Trophoblast cell (in vitro differentiated cells and primary cell): ENCODE data around the gene GLTP.
A peak's percentile ranks its signal among the peaks of the same experiment; 100 is the strongest.

Experiments used
- DNase-seq, 2 donors: peaks; one replicate each; pipeline ENCODE4 v3.0.0-alpha.2; 2016
- H2AFZ ChIP-seq: 2 replicates; pipeline ENCODE4 v1.6.1; 2013; ENCODE audit warnings: low read length, moderate library complexity, mild to moderate bottlenecking; ENCODE audit not compliant: insufficient read depth, poor library complexity
- H2AK5ac ChIP-seq: 2 replicates; pipeline ENCODE4 v1.6.1; 2013; ENCODE audit warnings: mild to moderate bottlenecking, low read length
- H2BK120ac ChIP-seq: 2 replicates; pipeline ENCODE4 v1.6.1; 2013; ENCODE audit warnings: low read length, mild to moderate bottlenecking, moderate library complexity; ENCODE audit not compliant: insufficient read depth, poor library complexity
- H2BK12ac ChIP-seq: 2 replicates; pipeline ENCODE4 v1.6.1; 2013; ENCODE audit warnings: mild to moderate bottlenecking, low read length, moderate library complexity
- H2BK5ac ChIP-seq: 2 replicates; pipeline ENCODE4 v1.6.1; 2013; ENCODE audit warnings: low read length, low read depth, moderate library complexity, mild to moderate bottlenecking; ENCODE audit not compliant: poor library complexity
- H3K14ac ChIP-seq: 2 replicates; pipeline ENCODE4 v1.6.1; 2013; ENCODE audit warnings: mild to moderate bottlenecking, low read length
- H3K18ac ChIP-seq: 2 replicates; pipeline ENCODE4 v1.6.1; 2013; ENCODE audit warnings: mild to moderate bottlenecking, low read length
- H3K23ac ChIP-seq: 2 replicates; pipeline ENCODE4 v1.6.1; 2013; ENCODE audit warnings: low read length
- H3K27ac ChIP-seq: 2 replicates; pipeline ENCODE4 v1.5.1; 2013; ENCODE audit warnings: low read depth, mild to moderate bottlenecking, inconsistent platforms, low read length, moderate library complexity
- H3K27me3 ChIP-seq: 2 replicates; pipeline ENCODE4 v1.6.1; 2013; ENCODE audit warnings: inconsistent platforms, mild to moderate bottlenecking, low read length, moderate library complexity; ENCODE audit not compliant: insufficient read depth
- H3K36me3 ChIP-seq, 2 experiments: 1 replicate in 1 of 2; 2 replicates in 1 of 2; pipeline ENCODE4 v1.6.1; 2013; ENCODE audit warnings: low read length in 2 of 2, mild to moderate bottlenecking in 2 of 2, moderate library complexity in 1 of 2; ENCODE audit not compliant: insufficient read depth in 2 of 2, control insufficient read depth in 1 of 2
- H3K4ac ChIP-seq: 2 replicates; pipeline ENCODE4 v1.6.1; 2013; ENCODE audit warnings: low read depth, mild to moderate bottlenecking, low read length, moderate library complexity
- H3K4me1 ChIP-seq, 2 experiments: 1 replicate in 1 of 2; 2 replicates in 1 of 2; pipeline ENCODE4 v1.6.1; 2013; ENCODE audit warnings: low read length in 2 of 2, mild to moderate bottlenecking in 2 of 2, moderate library complexity in 1 of 2; ENCODE audit not compliant: insufficient read depth in 2 of 2, control insufficient read depth in 1 of 2
- H3K4me2 ChIP-seq: 2 replicates; pipeline ENCODE4 v1.6.1; 2013; ENCODE audit warnings: inconsistent platforms, mild to moderate bottlenecking, low read length, moderate library complexity
- H3K4me3 ChIP-seq: 2 replicates; pipeline ENCODE4 v1.5.1; 2013; ENCODE audit warnings: mild to moderate bottlenecking, low read depth, low read length, inconsistent platforms
- H3K79me1 ChIP-seq: one replicate; pipeline ENCODE4 v1.6.1; 2013; ENCODE audit warnings: low read length
- H3K79me2 ChIP-seq: 2 replicates; pipeline ENCODE4 v1.6.1; 2013; ENCODE audit warnings: low read length, mild to moderate bottlenecking; ENCODE audit not compliant: control insufficient read depth, insufficient read depth, poor library complexity
- H3K9ac ChIP-seq: 2 replicates; pipeline ENCODE4 v1.6.1; 2013; ENCODE audit warnings: mild to moderate bottlenecking, low read length
- H3K9me3 ChIP-seq: 2 replicates; pipeline ENCODE4 v1.6.1; 2013; ENCODE audit warnings: low read depth, mild to moderate bottlenecking, control low read depth, inconsistent platforms, low read length; ENCODE audit not compliant: insufficient read depth
- H4K12ac ChIP-seq: 2 replicates; pipeline ENCODE4 v1.6.1; 2013; ENCODE audit warnings: low read depth, mild to moderate bottlenecking, low read length, moderate library complexity
- H4K8ac ChIP-seq: 2 replicates; pipeline ENCODE4 v1.6.1; 2013; ENCODE audit warnings: low read depth, mild to moderate bottlenecking, low read length, moderate library complexity
- H4K91ac ChIP-seq: one replicate; pipeline ENCODE4 v1.6.1; 2013; ENCODE audit warnings: low read depth, mild to moderate bottlenecking, low read length, moderate library complexity
- WGBS: extraction: QIAGEN DNeasy Blood & Tissue Kit; methylation state at CpG from one replicate; pipeline ENCODE4 v1.1.7; 2013; ENCODE audit warnings: missing lambda C conversion rate; ENCODE audit not compliant: insufficient read length, insufficient coverage; ENCODE audit errors: extremely low coverage; 5-methylcytosine and 5-hydroxymethylcytosine counted together

The GLTP gene

DNA sequence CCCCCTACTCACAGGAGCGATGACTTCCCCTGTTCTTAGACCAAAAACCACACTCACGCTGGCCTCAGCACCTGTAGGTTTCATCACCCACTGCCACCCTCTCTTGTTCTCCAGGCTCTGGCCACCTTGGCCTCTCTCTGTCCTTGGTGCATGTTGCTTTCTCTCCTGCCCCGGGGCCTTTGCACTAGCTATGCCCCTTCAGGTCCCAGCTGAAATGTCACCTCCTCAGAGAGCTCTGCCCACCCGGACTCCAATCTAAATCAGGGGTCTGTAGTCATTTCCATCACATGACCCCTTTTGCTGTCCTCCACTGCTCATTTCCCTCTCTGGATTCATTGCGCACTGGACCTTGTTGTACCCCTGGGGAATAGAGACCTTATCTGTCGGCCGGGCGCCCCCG is 39.0 kb downstream of the GLTP start:
- no peak overlapping the region for H4K8ac ChIP-seq
- no peak overlapping the region for H3K27ac ChIP-seq
- H3K36me3 ChIP-seq = no peaks in the 10 kb centered on the region
- no peak overlapping the region for H2BK12ac ChIP-seq
- no peaks in the 10 kb centered on the region for H3K79me2 ChIP-seq
- no peaks in the 10 kb centered on the region for H3K9me3 ChIP-seq
- no peak overlapping the region for H3K18ac ChIP-seq
- H3K14ac ChIP-seq = no peak overlapping the region
- no peak overlapping the region for H2AK5ac ChIP-seq
- DNase-seq = no peak
- H3K23ac ChIP-seq = no peak overlapping the region
- WGBS = no CpG with 5 or more reads among the region's 9 CpGs
- no peaks in the 10 kb centered on the region for H3K79me1 ChIP-seq
- H3K27me3 ChIP-seq = no peaks in the 10 kb centered on the region
- H4K91ac ChIP-seq = no peak overlapping the region
- no peak overlapping the region for H3K4me2 ChIP-seq
- no peak overlapping the region for H2AFZ ChIP-seq
- H2BK120ac ChIP-seq = no peak overlapping the region
- H3K4ac ChIP-seq = no peak overlapping the region
- no peak overlapping the region for H3K4me3 ChIP-seq
- H3K4me1 ChIP-seq = peaks cover 0 to 2% of the 10 kb centered on the region in 2 experiments
- H3K9ac ChIP-seq = no peak overlapping the region
- no peak overlapping the region for H2BK5ac ChIP-seq
- H4K12ac ChIP-seq = no peak overlapping the region

DNA sequence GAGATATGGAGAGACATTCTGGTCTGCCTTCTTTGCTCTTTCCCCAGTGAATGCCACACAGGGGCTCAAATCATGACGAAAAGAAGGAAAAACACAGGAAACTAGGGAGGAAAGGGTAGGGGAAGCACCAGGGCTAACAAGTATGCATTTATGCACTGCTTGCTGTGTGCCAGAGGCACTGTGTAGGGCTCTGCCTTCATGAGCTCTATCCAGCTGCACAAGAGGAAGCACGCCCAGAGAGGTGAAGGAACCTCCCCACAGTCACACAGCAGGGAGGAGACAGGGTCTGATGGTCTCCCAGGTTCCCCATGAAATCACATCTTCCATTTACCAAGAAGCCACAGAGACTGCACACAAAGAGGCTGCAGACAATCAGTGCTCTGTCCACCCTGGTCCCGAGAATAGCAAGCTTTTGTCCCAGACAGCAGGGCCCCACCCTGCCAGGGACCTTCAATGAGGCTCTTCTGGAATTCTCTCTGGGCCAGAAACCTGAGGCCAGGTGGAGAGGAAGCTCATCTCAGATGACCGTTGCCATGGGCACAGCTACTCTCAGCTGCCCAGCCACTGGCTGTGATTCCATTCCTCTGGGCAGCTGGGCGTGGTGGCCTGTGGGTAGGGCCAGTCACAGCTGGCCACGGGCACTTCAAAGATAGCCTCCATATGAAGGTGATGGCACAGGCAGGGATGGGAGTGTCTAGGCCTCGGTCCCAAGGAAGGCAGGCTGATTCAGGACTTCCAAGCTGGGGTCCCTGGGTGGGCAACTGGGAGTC is 39.9 kb downstream of the GLTP start:
- no peaks in the 10 kb centered on the region for H3K79me1 ChIP-seq
- no peaks in the 10 kb centered on the region for H3K79me2 ChIP-seq
- H3K9me3 ChIP-seq = no peaks in the 10 kb centered on the region
- no peak overlapping the region for H4K8ac ChIP-seq
- H4K91ac ChIP-seq = no peak overlapping the region
- no peak overlapping the region for H3K4me3 ChIP-seq
- H3K14ac ChIP-seq = no peak overlapping the region
- H2AFZ ChIP-seq = no peak overlapping the region
- no CpG with 5 or more reads among the region's 7 CpGs for WGBS
- H2AK5ac ChIP-seq = no peak overlapping the region
- H3K27ac ChIP-seq = no peak overlapping the region
- no peak overlapping the region for H3K18ac ChIP-seq
- no peak overlapping the region for H3K9ac ChIP-seq
- H3K27me3 ChIP-seq = no peaks in the 10 kb centered on the region
- no peak overlapping the region for H3K4ac ChIP-seq
- peak; percentile 90 to 92 for DNase-seq
- peaks cover 0 to 1% of the 10 kb centered on the region in 2 experiments for H3K4me1 ChIP-seq
- H4K12ac ChIP-seq = no peak overlapping the region
- H2BK12ac ChIP-seq = no peak overlapping the region
- no peak overlapping the region for H2BK120ac ChIP-seq
- H3K4me2 ChIP-seq = no peak overlapping the region
- H3K23ac ChIP-seq = no peak overlapping the region
- H3K36me3 ChIP-seq = no peaks in the 10 kb centered on the region
- no peak overlapping the region for H2BK5ac ChIP-seq

DNA sequence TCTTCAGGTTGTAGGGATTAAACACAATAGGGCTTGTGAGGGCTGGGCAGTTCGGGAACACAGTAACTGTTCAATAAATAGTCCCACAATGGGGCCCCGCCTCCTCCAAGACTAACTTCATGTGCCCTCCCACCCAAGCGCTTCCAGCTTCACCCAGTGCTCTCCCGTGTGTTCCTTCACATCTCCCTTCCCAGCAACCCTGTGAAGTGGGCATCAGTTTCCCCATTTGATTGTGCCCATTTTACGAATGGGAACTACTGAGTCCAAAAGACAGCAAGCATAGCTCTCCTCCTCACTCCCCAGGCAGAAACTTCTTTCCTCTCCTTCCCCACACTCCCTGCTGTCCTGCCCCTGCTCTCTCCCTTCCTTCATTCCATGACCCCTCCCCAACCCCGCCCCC is 40.9 kb downstream of the GLTP start:
- Histone ChIP-seq H3K9ac (no peak overlapping the region), H3K4me1 (no peaks in the 10 kb centered on the region), H3K18ac (no peak overlapping the region), H2AK5ac (no peak overlapping the region), H3K23ac (no peak overlapping the region), H3K27ac (no peak overlapping the region), H3K4me3 (no peak overlapping the region), H2BK5ac (no peak overlapping the region), H3K4ac (no peak overlapping the region), H3K4me2 (no peak overlapping the region), H3K36me3 (no peaks in the 10 kb centered on the region), H2AFZ (no peak overlapping the region), H2BK120ac (no peak overlapping the region), H4K8ac (no peak overlapping the region), H3K9me3 (no peaks in the 10 kb centered on the region), H3K27me3 (no peaks in the 10 kb centered on the region), H4K91ac (no peak overlapping the region), H4K12ac (no peak overlapping the region), H2BK12ac (no peak overlapping the region), H3K79me2 (no peaks in the 10 kb centered on the region), H3K79me1 (no peaks in the 10 kb centered on the region), H3K14ac (no peak overlapping the region)
- no peak for DNase-seq
- WGBS = no CpG with 5 or more reads among the region's 6 CpGs

DNA sequence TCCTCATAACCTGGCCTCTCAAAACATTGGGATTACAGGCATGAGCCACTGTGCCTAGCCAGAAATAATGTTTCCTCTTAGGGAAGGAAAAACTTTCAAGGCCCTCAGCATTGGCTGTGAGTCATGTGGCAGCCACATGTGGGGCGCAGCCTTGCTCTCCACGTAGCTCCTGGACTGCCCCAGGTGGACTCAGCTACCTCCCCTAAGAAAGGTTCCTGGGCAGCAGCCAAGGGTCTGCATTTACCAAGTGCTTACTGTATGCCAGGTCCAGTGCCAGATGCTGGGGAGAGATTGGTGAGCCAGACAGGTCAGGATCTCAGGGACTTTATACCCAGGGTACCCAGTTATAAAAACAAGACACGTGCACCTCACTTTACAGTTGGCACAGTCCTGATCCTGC is 43.4 kb downstream of the GLTP start:
- WGBS = no CpG with 5 or more reads among the region's 3 CpGs
- Histone ChIP-seq H3K14ac (no peak overlapping the region), H3K23ac (no peak overlapping the region), H3K27me3 (no peaks in the 10 kb centered on the region), H3K9ac (no peak overlapping the region), H3K4me1 (peaks cover 4 to 11% of the 10 kb centered on the region in 2 experiments), H2BK5ac (no peak overlapping the region), H3K79me1 (peaks cover 5% of the 10 kb centered on the region), H2BK120ac (no peak overlapping the region), H3K4me2 (no peak overlapping the region), H3K4me3 (no peak overlapping the region), H2BK12ac (no peak overlapping the region), H2AK5ac (no peak overlapping the region), H4K8ac (no peak overlapping the region), H2AFZ (no peak overlapping the region), H3K36me3 (no peaks in the 10 kb centered on the region), H3K4ac (no peak overlapping the region), H3K18ac (no peak overlapping the region), H4K12ac (no peak overlapping the region), H3K9me3 (no peaks in the 10 kb centered on the region), H3K27ac (no peak overlapping the region), H3K79me2 (peaks cover 4% of the 10 kb centered on the region), H4K91ac (no peak overlapping the region)
- DNase-seq = no peak
